ENCODE results near the gene WIPF1.

WIPF1 gene

DNA sequence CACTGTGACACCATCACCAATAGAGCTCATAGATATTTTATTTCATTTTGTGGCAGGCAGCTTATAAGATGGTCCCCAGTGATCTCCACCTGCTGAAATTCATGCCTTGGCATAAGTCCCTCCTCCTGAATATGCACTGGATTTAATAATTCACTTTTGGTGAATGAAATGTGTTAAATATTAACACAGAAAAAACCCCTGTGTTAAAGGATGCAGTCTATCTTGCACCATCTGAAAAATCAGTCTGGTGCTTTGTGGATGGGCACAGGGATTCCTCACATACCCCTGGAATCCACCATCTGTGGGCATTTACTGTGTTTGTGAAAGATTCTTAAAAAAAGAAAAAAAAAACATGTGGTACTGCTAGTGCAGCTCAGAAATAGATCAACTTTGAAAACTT lies 26.1 kb upstream of the WIPF1 start:
- ChIA-PET POLR2A (ENCODE audit: low non-redundant PET) (no interaction called here), CTCF (interaction anchor here (0.6 kb wide), 1 partner anchor 125 kb away, joined by 3 read pairs; no protein-coding TSS in a partner anchor)
- TF ChIP-seq, protein P1, sequence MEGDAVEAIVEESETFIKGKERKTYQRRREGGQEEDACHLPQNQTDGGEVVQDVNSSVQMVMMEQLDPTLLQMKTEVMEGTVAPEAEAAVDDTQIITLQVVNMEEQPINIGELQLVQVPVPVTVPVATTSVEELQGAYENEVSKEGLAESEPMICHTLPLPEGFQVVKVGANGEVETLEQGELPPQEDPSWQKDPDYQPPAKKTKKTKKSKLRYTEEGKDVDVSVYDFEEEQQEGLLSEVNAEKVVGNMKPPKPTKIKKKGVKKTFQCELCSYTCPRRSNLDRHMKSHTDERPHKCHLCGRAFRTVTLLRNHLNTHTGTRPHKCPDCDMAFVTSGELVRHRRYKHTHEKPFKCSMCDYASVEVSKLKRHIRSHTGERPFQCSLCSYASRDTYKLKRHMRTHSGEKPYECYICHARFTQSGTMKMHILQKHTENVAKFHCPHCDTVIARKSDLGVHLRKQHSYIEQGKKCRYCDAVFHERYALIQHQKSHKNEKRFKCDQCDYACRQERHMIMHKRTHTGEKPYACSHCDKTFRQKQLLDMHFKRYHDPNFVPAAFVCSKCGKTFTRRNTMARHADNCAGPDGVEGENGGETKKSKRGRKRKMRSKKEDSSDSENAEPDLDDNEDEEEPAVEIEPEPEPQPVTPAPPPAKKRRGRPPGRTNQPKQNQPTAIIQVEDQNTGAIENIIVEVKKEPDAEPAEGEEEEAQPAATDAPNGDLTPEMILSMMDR (conservative IDR thresholded peaks at IDR 0.05; ENCODE audit: low read depth), result no peak
- no peak overlapping the region for H3K27ac ChIP-seq
- DNase-seq (ENCODE audit: low spot score), result no peak

- CTCF ChIA-PET, result interaction anchor here (0.6 kb wide), 1 partner anchor 125 kb away, joined by 3 read pairs; no protein-coding TSS in a partner anchor
- no peak overlapping the region for H3K27ac ChIP-seq
- POLR2A ChIA-PET (ENCODE audit: low non-redundant PET), result interaction anchor here (0.6 kb wide), 1 partner anchor 1294 kb away, joined by 5 read pairs; no protein-coding TSS in a partner anchor
Measured at GRCh38 chr2:174623106-174623637, 25.6 kb upstream of the WIPF1 start.

DNA sequence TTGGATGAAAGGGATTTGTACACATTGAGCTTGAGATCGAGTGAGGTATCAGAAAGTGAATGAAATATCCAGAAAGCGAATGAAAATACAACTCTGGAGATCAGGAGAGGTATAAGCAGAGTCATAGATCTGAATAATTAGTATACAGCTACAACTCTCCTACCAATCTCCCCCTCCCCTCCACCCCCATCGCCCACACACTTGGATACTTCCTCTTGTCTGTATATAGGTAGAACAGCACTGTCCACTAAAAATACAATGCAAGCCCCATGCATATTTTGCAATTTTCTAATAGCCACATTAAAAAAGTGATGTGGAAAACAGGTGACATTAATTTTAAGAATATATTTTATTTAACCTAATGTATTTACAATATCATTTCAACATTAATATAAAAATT lies 23.7 kb upstream of the WIPF1 start:
- CTCF ChIA-PET, result no interaction called here
- POLR2A ChIA-PET (ENCODE audit: low non-redundant PET), result no interaction called here
- TF ChIP-seq, protein P1 (conservative IDR thresholded peaks at IDR 0.05; ENCODE audit: low read depth), result no peak

More at GRCh38 chr2:174623106-174623637, 25.6 kb upstream of the WIPF1 start:
- no peak for DNase-seq (ENCODE audit: low spot score)
- TF ChIP-seq, protein P1 (conservative IDR thresholded peaks at IDR 0.05; ENCODE audit: low read depth), result no peak

DNA sequence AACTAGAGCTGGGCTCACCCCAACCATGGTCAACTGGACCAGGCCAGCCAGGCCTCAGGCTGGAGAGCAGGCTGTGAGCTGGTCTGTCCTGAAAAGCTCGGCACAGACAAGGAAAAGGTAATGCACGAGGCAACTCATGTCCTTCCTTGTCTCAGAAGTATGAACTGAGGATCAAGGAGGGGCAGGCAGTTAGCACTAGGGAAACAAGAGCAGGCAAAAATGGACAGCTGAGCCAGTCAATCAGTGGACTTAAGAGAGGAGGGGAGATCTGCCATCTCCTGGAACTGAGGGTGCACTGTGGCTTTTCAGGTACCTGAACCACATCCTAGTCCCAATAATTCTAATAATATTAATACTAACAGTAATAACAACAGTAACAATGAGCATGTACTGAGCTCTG lies 20.6 kb upstream of the WIPF1 start:
- no peak overlapping the region for H3K27ac ChIP-seq
- no peak for DNase-seq (ENCODE audit: low spot score)
- ChIA-PET POLR2A (ENCODE audit: low non-redundant PET) (no interaction called here), CTCF (no interaction called here)
- TF ChIP-seq, protein P1 (conservative IDR thresholded peaks at IDR 0.05; ENCODE audit: low read depth), result no peak

More for the DNA sequence above, 23.7 kb upstream of the WIPF1 start:
- H3K27ac ChIP-seq, result no peak overlapping the region
- DNase-seq (ENCODE audit: low spot score), result no peak

- TF ChIP-seq, protein P1 (conservative IDR thresholded peaks at IDR 0.05; ENCODE audit: low read depth), result no peak
- ChIA-PET POLR2A (ENCODE audit: low non-redundant PET) (no interaction called here), CTCF (no interaction called here)
- no peak for DNase-seq (ENCODE audit: low spot score)
- H3K27ac ChIP-seq, result no peak overlapping the region
Measured at GRCh38 chr2:174617718-174618117, 20.1 kb upstream of the WIPF1 start.

DNA sequence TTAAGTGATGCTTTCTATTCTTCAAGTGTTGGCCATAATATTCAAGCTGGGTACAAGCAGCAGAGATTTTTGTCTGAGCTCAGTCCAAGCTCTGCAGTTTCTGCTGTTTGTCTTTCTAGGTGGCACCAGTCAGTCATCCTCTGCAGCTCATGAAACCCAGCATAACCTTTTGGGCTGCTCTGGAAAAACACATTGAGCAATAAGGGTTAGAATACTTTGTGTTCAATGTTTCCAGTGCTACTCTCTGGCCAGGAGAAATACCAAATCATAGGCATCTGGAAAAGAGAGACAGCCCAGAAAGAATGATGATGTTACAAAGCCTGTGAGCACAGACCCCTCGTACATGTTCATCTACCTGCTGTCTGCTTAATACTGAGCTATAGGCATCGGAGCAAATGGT lies 19.5 kb upstream of the WIPF1 start:
- TF ChIP-seq, protein P1 (conservative IDR thresholded peaks at IDR 0.05; ENCODE audit: low read depth), result no peak
- DNase-seq (ENCODE audit: low spot score), result no peak
- CTCF ChIA-PET, result interaction anchor here (0.9 kb wide), 1 partner anchor 100 kb away, joined by 3 read pairs; no protein-coding TSS in a partner anchor
- POLR2A ChIA-PET (ENCODE audit: low non-redundant PET), result no interaction called here
- H3K27ac ChIP-seq, result no peak overlapping the region
